Measurements from ENCODE around the gene IL1RAPL1.
"Not testable (repeated sequence)": the region's sequence is repeated elsewhere in the genome, so short reads cannot be mapped to it uniquely, and the experiment has no call there.

IL1RAPL1 gene

DNA sequence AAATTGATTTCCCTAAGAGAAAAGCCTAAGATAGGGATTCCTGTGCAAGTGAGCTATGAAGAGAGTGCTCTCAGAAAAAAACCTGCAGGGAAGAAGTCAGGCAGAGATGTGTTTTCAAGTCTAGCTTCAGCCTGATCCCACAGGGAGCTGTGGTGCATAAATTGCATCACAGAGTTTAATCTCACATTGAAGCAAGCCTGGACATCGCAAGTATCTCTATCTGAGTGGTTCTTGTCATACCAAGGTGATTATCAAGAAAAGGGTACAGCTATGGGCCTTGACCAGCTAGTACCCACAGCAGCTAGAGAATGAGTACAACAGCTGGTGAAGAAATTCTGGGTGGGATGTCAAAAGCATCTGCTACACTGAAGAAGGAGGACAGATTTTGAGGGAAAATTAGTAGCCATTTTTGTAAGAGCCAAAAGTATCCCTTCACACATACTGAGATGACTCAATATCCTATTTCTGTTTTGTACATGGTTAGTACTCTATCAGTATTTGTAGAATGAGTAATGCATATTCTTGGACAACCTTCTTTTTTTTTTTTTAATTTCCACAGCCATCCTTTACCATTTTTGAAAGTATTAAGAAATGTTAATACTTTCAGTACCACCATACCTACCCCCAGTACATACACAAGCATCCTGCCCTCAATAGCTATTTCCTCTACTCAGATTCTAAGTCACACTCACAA lies 708.9 kb downstream of the IL1RAPL1 start:
- DNase-seq, result no peak

DNA sequence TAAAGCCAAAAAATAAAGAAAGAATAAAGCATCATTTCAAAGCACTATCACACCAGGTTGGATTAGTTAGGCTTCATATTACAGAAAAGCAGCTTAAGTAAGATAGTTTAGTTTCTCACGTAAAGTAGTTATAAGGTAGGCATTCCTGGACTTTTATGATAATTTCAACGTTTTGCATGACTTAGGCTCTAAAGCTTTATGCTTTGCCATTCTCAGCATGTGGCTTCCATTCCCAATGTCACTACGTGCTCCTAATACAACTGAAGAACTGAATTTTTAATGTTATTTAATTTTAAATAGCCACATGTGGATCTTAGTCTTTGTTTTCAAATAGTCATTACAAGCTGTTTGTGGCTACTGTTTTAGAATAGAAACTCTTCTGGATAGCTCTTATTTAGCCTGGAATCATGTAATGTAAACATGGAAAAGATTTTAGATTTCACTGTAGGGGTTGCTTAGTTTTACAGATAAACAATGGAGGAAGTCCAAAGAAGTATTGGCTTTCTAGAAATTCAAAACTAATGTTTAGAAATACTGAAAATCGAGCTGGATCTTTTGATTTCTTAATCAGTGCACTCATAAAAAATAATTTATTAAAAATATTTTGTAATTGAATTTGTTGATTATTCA lies 710.0 kb downstream of the IL1RAPL1 start:
- no peak for DNase-seq

DNA sequence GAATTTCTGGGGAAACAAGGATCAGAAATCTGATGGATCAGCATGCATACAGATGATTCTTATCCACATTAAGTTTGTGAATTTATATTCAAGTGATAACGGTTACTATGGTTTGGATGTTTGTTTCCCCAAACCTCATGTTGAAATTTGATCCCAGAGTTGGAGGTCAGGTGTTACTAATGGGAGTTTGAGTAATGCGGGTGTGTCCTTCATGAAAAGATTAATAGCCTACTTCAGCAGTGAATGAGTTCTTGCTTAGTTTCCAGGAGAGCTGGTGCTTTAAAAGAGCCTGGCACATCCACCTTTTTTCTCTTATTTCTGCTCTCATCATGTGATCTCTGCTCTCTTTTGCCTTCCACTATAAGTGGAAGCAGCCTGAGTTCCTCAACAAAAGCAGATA lies 712.4 kb downstream of the IL1RAPL1 start:
- DNase-seq, result no peak

DNA sequence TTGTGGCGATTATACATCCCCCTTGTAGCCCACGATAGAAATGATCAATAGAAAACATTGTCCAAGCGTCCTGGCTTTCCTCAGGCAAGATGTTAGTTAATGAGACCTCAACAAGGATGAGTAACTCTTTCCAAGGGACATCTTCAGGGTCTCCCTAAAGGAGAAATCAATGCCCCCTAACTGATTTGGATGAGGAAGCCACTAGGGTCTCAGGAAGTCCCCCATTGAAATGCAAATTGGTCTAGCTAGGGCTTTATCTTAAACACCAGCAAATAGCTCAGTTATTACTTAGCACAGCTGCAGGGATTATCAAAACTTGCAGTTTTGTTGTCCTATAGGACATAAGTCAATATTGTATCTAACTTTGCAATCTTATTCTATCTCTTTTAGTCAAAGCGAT lies 721.5 kb downstream of the IL1RAPL1 start:
- no peak for DNase-seq

DNA sequence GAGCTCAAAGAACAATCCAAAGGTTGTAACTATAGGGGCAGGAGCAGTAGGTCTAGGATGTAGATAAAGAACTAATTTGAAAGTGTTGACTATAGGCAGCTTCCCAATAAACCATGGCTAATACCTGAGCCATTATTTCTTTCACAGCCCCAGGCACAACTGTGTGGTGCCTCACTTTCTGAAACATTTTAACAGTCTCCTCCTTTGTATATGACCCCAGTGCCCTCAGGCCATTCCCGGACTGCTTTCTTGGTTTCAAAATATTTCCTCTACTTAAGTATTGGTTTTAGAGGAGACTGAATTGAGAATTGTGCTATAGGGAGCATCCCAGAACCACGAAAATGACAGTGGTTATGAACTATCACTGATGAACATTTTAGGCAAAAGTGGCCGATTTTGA lies 728.7 kb downstream of the IL1RAPL1 start:
- no peak for DNase-seq

DNA sequence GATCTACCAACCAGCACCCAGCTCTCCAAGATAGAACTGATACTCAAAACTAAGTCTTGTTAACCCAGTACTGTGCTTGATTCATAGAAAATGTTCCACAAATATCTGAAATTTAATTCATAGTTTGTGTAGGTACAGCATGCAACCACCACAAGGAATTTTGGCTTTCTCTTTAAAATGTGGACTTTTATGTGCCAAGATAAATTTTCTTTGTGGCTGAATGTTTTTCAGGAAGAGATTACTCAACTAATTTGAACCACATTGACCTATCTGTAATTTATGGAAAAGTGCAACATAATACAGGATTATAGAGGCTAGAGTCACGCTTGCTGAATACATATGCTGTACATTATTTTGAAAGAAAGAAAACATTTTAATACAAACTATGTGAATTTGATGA lies 730.8 kb downstream of the IL1RAPL1 start:
- no peak for DNase-seq

DNA sequence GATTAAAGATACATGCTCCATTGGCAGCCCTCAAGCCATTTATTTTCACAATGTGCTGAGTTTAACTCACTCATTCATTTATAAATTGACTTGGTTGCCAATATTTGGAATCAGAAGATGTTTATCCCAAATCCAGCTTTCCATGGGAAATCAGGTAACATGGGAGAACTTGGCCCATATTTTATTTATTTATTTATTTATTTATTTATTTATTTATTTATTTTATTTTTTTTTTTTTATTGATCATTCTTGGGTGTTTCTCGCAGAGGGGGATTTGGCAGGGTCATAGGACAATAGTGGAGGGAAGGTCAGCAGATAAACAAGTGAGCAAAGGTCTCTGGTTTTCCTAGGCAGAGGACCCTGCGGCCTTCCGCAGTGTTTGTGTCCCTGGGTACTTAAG lies 745.2 kb downstream of the IL1RAPL1 start:
- DNase-seq, result not testable (repeated sequence)

DNA sequence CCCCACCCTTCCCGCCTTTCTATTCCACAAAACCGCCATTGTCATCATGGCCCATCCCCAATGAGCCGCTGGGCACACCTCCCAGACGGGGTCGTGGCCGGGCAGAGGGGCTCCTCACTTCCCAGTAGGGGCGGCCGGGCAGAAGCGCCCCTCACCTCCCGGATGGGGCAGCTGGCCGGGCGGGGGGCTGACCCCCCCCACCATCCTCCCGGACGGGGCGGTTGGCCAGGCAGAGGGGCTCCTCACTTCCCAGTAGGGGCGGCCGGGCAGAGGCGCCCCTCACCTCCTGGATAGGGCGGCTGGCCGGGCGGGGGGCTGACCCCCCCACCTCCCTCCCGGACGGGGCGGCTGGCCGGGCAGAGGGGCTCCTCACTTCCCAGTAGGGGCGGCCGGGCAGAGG lies 745.8 kb downstream of the IL1RAPL1 start:
- not testable (repeated sequence) for DNase-seq

DNA sequence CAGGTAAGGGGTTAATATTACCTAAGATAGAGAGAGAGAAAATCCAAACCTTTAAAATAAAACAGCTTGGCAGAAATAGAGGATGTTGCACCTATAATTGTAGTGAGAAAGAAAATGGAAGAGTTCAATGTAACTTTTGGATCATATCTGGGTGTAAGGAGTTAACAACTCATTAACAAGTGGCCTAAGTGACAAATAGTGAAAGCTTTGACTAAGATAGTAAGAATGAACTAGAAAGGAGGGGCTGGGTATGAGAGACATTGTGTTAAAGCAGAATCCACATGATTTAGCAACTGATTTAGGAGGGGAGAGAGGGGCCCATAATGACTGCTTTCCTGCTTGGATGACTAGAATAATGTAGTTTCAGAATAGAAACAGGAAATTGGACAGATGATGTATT lies 761.0 kb downstream of the IL1RAPL1 start:
- DNase-seq, result no peak

DNA sequence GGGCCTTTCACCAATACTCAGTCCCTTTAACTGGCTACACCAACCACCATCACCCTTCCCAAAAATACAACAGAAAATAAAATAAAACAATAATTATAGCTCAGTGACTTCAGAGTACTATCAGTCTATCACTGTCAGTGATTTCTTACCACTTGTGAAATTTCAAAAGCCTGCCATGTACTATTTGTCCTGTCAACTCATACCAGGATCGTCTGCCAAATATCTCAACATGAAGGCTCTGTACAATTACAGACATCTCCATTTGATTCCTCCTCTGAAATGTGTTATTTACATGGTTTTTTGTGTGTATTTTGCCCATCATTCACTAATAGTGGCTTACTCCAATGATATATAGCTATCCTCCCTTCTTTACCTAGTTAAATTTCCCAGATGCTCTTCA lies 772.0 kb downstream of the IL1RAPL1 start:
- DNase-seq, result no peak

DNA sequence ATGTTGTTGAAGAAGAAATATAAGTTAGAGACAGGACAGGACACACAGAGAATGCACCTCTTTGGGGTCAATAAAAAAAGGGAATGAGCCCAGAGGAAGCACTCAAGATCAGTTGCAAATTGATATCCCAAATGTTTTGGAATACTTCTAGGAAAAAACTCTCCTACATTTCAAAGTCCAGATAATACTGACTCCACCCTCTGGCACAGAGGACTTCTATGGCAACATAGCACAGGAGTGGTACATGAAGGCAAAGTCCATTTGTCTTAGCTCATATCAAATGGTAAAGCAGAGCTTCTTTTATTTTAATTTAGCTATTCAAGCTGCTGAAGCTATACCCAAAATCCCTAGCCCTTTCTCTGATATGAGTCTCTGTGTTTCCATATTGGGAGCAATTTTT lies 787.5 kb downstream of the IL1RAPL1 start:
- not testable (repeated sequence) for DNase-seq

DNA sequence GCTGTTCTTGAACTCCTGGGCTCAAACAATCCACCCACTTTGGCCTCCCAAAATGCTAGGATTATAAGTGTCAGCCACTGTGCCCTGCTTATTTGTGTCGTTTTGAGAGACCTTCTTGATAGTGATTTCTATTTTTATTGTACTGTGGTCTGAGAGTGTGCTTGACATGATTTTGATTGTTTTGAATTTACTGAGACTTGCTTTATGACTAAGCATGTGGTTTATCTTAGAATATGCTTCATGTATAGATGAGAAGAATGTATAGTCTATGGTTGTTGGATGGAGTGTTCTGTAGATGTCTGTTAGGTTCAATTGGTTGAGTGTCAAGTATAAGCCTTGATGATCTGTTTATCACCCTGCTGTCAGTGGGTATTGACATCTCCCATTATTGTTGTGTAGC lies 789.3 kb downstream of the IL1RAPL1 start:
- DNase-seq, result no peak

DNA sequence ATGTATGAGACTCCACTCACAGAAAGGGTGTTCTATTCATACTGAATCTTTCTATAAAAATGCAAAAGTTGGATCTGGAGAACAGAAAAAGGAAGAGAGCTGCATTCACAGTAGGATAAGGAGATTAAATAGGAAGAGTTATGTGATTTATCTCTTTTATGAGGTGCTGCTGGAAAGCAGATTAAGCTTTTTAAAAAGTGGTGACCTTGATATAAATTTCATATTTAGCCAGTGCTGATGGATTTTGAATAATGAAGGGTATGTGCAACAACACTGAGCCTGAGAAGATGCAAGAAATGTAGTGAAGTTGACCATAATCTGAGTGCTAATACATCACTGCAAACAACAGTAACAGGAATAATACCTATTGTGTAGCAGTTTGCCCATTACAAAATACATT lies 795.6 kb downstream of the IL1RAPL1 start:
- no peak for DNase-seq

DNA sequence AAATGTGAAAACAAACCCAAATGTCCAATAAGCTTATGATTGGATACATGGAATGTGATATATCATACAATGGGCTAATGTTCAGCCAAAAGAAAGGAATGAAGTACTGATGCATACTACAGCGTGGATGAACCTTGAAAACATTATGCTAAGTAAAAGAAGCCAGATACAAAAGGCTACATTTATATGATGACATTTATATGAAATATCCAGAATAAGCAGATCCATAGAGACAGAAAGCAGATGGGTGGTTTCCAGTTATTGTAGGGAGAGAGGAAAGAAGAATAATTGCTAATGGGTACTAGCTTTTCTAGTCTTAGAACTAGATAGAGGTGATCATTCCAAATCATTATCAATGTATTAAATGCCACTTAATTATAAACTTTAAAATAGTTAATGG lies 801.3 kb downstream of the IL1RAPL1 start:
- DNase-seq, result no peak

DNA sequence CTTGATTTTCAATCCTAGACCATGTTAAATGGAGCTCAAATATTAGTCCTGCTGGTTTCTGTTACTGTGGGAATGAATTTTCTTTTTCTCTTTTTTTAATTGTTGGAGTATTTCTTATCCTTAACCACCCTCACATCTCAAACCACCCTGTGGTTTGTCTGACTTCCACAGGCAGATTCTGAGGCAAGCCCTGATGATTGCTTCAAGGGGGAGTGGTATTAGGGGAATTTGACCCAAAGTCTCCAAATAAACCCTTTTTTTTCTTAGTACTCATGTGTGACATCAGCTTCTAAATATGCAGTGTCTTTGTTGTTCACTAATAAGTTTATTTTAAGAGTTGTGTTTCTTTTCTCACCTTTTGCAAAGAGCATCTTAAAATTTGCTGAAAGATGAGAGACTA lies 810.3 kb downstream of the IL1RAPL1 start:
- no peak for DNase-seq

DNA sequence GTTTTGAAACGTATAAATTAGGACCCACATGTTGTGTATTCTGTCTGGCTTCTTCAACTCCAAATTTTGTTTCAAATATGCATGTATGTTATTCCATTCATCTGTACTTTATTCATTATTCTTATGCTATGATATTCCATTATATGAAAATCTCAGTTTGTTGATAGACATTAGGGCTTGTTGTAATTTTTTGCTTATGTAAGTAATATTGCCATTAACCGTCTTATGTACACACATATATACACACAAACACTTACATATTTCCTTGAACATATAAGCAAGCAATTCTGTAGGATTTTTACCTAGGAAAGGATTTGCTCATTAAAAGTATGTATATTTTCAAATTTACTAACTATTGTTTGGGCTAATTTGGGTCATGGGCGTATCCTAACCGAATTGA lies 820.1 kb downstream of the IL1RAPL1 start:
- no peak for DNase-seq

DNA sequence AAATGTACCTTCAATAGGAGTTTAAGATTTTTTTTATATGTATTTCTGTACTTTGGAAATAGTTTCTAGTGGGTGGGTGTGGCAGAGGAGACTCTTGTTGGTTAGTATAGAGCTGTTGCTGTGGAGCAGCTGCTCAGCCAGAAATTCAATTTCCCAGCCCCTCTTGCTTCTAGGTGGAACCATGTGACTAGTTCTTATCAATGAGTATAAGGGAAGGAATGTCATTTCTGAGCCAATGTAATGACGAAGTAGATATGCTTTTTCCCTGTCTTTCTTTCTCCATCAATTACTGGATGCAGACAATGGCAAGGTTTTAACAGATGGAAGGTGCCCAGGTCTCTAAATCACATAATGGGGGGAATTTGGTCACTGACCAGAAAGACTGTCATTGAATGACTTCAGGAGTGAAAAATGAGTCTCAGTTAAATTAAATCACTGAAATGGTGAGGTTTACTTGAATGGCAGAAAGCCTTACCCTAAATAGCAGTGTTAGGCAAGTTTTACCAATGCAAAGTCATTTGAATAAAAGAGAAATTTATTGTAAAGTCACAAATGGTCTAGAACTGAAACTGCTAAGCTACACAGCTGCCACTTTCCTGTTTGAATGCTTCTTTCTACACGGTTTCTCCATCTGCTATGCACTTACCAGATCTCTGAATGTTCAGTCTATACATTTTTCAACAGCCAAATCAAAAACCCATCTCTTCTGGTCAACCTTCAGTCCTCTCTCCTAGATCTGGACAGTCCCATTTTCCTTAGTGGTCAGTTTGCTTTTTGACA lies 832.7 kb downstream of the IL1RAPL1 start:
- DNase-seq, result no peak

DNA sequence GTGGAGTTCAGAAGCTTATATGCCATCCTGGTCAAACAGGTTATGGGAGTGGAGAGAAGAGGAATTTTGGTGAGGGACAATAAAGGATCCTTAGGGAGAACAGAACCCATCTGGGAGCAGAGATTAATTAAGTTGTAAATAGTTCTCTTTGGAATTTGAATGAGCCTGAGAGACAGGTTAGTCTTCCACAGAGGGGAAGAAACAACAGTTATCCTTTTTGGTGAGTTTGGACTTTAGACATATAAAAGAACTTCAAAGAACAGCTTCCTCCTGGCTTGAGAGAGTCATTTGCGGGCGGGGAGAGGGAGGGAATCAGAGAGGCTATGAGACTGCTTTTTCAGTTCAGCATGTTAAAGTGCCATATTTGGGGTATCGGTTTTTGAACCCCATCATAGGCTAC lies 834.8 kb downstream of the IL1RAPL1 start:
- DNase-seq, result no peak

DNA sequence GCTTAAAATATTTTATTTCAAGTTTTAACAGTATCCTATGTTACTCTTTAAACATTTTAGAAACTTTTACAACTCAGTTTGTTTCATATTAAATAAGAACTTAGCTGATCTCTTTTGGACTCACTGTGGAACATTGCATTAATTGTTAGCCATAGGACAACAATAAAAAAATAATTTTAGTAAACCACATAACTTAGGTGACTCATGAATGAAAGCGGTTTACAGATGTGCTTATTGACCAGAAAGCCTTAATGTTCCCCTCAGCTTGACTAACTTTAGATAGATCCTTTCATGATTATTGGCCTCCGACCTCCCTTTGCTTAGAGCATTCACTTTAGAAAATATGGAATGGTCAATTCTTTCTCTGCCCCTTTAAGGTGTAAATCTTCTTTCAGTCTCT lies 844.6 kb downstream of the IL1RAPL1 start:
- no peak for DNase-seq

DNA sequence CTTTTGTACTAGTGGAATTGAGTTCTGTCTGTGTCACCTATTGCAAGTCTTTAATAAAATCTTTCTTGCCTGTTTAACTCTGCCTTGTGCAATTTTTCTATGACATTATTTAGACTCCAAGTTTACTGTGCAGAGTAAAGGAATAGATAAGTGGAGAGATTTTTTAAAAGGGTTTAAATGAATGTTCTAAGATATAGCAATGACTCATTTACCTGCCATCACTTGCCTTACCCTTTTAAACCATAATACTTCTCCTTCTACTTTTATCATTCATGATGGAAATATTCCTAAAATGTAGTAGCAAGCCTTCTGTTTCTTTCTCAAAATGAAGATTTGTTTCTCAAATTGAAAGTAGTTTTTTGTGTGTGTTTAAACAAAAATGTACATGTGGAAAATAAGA lies 845.3 kb downstream of the IL1RAPL1 start:
- no peak for DNase-seq

DNA sequence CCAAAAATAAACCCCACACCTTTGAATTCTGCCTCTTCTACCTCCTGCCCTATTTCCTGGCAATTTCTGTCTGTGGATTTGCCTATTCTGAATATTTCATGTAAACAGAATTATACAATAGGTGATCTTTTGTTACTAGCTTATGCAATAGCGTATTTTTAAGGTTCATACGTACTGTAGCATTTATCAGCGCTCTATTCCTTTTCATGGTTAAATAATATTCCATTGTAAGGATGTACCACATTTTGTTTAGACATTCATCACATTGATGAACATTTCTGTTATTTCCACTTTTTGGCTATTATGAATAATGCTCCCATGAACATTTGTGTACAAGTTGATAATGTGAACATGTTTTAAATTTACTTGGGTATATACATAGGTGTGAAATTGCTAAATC lies 847.7 kb downstream of the IL1RAPL1 start:
- DNase-seq, result no peak

DNA sequence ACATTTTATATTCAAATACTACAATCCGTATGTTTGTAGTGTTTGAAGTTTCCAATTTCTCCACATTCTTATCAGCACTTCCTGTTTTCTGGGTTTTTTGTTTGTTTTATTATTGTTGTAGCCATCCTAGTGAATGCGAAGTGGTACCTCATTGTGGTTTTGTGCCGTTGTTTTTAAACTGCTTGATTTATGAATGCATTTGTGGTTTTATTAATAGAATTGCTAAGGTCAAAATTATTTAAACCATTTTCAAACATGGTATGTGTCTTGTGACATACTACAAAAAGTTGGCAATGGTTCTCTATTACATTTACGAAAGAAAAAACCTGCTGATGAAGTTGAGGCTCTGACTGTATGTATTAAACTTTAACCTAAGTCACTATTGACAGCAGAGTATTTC lies 848.1 kb downstream of the IL1RAPL1 start:
- no peak for DNase-seq

DNA sequence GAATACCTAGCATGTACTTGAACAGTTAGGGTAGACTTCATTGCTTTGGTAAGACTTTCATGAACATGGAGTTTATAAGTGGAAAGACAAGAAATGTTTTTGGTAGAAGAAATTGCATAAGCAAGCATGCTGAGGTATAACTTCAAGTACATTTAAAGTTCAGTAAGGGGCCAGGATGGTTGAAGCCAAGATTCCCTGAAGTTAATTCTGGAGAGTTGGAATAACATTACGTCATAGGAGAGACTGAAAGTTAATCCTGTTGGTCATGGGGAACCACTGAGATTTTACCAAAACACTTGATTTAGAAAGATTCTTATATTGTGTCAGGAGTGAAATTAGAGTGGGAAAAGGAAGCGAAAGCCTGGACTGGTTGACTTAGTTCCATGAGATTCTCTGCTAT lies 860.6 kb downstream of the IL1RAPL1 start:
- no peak for DNase-seq

DNA sequence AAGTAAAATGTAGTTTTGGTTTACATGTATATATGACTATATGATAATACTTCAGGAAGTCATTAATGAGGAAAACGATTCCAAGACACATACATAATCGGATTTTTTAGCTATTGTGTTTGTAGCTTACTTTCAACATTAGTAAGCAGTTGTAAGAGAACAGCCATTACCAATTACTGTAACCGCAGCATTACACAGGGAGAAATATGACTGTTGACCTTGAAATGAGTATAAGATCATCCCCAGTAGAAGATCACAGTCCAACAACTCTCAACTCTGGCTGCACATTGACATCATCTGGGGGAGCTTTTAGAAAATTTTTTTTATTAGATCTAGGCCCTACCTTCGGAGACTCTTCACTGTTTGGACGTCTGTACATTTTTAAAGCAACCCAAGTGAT lies 866.1 kb downstream of the IL1RAPL1 start:
- no peak for DNase-seq
